CD1c-positive myeloid dendritic cell (primary cell): ENCODE measurements around the gene SSX4.
"Not testable (repeated sequence)": the region's sequence is repeated elsewhere in the genome, so short reads cannot be mapped to it uniquely, and the experiment has no call there.

ENCODE experiments used
- DNase-seq: peaks from one replicate; pipeline ENCODE4 v3.0.0-alpha.2; 2016; ENCODE audit errors: extremely low spot score

Gene SSX4

GRCh38 chrX:48383239-48383638, at the start of gene SSX4:
Gene SSX4 (plus strand): TSS chrX:48383539. CDS start chrX:48384054, 515 bp downstream.
- DNase-seq, result not testable (repeated sequence)

DNA sequence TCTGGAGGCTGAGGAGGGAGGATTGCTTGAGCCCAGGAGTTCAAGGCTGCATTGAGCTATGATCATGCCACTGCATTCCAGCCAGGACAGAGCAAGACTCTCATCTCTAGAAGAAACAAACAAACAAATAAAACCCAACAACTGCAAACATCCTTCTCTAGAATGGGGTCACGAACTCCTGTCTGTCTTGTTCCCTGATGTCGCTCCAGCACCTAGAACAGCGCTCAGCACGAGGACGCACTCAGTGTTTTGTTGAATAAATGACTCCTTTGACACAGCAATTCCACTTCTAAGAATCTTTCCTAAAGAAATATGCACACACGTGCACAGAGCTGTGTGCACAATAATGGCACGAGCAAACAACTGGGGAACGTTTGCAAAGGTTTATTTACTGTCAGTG, 37.3 kb upstream of the SSX4 start:
- DNase-seq, result not testable (repeated sequence)

DNA sequence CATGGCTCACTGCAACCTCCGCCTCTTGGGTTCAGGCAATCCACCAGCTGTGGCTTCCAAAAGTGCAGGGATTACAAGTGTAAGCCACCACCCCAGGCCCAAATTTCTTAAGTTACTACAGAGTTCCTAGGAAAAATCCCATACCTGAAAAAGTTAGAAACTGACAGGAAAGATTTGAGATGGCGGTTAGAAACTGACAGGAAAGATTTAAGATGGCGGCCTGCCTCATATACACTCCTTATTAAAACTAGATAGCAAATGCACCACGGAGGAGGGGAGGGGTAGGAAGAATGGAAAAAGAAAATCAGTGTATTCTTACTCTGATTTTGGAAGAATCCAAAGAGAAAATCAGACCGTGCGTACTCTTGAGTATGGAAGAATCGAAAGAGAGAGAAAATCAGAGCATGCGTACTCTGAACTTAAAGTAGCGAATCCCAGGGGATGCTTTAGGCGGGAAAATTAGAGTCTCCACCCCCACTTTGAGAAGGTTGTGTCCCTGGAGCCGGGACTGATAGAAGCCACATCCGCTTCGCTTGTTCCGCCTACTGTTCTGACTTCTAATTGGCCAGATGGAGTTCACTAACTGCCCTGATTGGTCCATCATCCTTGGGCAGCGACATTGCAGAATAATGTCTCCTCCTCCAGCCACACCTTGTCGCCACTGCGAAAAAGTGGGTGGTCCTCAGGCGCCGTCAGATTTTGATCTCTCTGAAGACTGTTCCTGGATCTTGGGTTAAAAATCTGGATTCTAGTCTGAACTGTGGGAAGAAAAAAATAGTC, 26.8 kb upstream of the SSX4 start, which contains the start of gene SSX3:
TSS of gene SSX3 (minus strand) at position 389 of the 780 bp plus-strand sequence. CDS start 1,454 bp downstream, outside the sequence.
- DNase-seq, result not testable (repeated sequence)

GRCh38 chrX:48357681-48358080, 25.7 kb upstream of the SSX4 start:
- DNase-seq, result no peak

DNA sequence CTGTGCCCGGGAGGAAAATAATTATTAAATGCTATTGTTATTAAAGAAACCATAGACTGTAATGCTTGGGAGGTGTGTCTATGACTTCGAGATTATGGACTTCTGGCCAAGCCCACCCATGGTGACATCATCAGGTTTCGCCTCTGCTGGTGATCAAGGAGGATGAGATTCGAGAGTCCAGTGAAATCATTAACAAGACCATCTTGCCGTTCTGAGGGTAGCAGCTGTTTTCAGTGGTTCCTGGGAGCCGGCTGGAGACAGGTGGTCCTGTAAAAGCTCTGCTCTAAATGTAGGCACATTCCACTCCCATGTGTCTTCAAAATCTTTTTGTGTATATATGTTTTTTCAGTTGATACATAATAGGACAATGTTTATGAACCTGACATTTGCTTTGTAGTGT, 24.1 kb upstream of the SSX4 start:
- DNase-seq, result not testable (repeated sequence)

- not testable (repeated sequence) for DNase-seq
Observed at GRCh38 chrX:48367717-48368408, 15.5 kb upstream of the SSX4 start.

- not testable (repeated sequence) for DNase-seq
Observed at GRCh38 chrX:48370408-48370807, 12.9 kb upstream of the SSX4 start.

DNA sequence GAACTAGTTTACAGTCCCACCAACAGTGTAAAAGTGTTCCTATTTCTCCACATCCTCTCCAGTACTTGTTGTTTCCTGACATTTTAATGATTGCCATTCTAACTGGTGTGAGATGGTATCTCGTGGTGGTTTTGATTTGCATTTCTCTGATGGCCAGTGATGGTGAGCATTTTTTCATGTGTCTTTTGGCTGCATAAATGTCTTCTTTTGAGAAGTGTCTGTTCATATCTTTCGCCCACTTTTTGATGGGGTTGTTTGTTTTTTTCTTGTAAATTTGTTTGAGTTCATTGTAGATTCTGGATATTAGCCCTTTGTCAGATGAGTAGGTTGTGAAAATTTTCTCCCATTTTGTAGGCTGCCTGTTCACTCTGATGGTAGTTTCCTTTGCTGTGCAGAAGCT, 13.6 kb downstream of the SSX4 start:
- not testable (repeated sequence) for DNase-seq

- not testable (repeated sequence) for DNase-seq
Observed at GRCh38 chrX:48397825-48398224, 14.5 kb downstream of the SSX4 start.

DNA sequence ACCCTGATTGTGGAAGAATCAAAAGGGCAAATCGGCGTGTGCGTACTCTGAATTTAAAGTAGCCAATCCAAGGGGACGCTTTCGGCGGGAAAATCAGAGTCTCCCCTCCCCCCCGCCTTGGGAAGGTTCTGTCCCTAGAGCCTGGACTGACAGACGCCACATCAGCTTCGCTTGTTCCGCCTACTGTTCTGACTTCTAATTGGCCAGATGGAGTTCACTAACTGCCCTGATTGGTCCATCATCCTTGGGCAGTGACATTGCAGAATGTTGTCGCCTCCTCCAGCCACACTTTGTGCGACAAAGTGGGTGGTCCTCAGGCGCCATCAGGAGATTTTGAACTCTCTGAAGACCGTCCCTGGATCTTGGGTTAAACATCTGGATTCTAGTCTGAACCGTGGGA, 28.5 kb downstream of the SSX4 start, which contains the start of gene SSX4B:
TSS of gene SSX4B (minus strand) at position 101 of the 400 bp plus-strand sequence. CDS start 588 bp downstream, outside the sequence.
- DNase-seq, result not testable (repeated sequence)

- DNase-seq, result not testable (repeated sequence)
Observed at GRCh38 chrX:48427027-48427716, 43.8 kb downstream of the SSX4 start.

DNA sequence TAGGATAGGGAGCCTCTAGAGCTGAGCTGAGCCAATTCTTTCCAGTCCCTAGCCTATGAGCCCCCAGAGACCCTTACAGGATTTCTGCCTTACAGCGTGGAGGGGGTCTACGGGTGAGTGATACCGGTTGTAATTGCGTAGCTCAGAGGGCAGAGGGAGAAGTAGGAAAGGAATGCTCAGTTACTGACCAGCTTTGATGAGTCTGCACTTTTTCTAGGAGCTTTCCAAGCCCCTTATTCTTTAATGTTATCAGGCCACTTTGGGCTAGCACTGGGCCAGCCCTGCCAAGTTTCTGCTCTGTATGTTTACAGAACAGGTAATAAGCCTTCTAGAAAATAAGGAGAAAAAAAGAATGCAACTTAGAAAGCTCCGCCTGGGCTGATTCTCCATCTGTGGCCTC, 46.3 kb downstream of the SSX4 start:
- not testable (repeated sequence) for DNase-seq

DNA sequence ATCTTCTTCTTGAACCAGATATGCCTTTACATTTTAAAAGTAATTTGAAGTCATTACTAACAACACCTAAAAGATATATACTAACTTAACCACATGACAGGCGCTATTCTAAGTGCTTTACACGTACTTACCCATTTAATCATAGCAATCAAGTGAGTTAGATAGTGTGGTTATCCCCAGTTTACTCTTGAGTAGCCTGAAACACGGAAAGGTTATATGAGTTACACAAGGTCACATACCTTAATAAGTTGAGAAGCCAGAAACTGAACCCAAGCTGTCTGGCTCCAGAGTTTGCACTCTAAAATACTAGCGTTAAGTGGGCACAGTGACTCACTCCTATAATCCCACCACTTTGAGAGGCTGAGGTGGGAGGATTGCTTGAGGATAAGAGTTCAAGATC, 46.8 kb downstream of the SSX4 start:
- DNase-seq, result not testable (repeated sequence)

- DNase-seq, result not testable (repeated sequence)
Observed at GRCh38 chrX:48433713-48434112, 50.4 kb downstream of the SSX4 start.
